ENCODE results near the gene HBA2.
A peak's percentile ranks its signal among the peaks of the same experiment; 100 is the strongest.

The HBA2 gene

DNA sequence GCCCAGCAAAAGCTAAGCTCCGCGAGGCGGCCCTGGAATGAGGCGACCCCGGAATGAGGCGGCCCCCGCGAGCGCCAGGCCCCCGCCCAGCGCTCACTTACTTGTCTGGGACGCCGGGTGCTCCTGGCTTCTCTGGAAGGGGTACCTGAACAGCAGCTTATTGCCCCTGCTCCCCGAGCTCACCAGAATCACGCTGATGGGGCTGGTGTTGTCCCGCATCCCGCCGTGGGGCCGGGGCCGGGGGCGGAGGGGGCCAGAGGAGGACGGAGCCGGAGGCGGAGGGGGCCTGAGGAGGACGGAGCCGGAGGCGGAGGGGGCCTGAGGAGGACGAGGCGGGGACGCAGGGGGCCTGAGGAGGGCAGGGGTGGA, 34.6 kb upstream of the HBA2 start:
- Histone ChIP-seq H3K27me3 (ENCODE audit: insufficient read depth, low read length, poor library complexity, severe bottlenecking) (no peaks in the 10 kb centered on the region), H3K36me3 (ENCODE audit: insufficient read depth, low read length) (no peaks in the 10 kb centered on the region), H3K4me2 (ENCODE audit: low read depth, low read length, poor library complexity, severe bottlenecking) (peak overlapping the region; percentile 58), H4K20me1 (ENCODE audit: insufficient read depth, low read length, poor library complexity, severe bottlenecking) (no peaks in the 10 kb centered on the region), H3F3A (ENCODE audit: low read depth) (no peaks in the 10 kb centered on the region), H3K79me2 (ENCODE audit: insufficient read depth, low read length) (no peaks in the 10 kb centered on the region), H3K9me2 (replicated peaks; ENCODE audit: low read depth, low read length) (no peaks in the 10 kb centered on the region), H3K4me3 (ENCODE audit: low read length, poor library complexity, severe bottlenecking) (peak overlapping the region; percentile 80), H3K9me3 (ENCODE audit: insufficient read depth, low read depth, low read length) (no peaks in the 10 kb centered on the region), H2AFZ (ENCODE audit: low read length) (peak overlapping the region; percentile 80), H3K9ac (ENCODE audit: low read depth, low read length, poor library complexity, severe bottlenecking) (peak overlapping the region; percentile 83), H3K4me1 (ENCODE audit: insufficient read depth, low read length, poor library complexity, severe bottlenecking) (no peaks in the 10 kb centered on the region)
- TF ChIP-seq CTCF (conservative IDR thresholded peaks at IDR 0.05; ENCODE audit: low read length) = no peak
- no peak for TF ChIP-seq EZH2phosphoT487 (IDR thresholded peaks at IDR 0.05; ENCODE audit: borderline replicate concordance)

DNA sequence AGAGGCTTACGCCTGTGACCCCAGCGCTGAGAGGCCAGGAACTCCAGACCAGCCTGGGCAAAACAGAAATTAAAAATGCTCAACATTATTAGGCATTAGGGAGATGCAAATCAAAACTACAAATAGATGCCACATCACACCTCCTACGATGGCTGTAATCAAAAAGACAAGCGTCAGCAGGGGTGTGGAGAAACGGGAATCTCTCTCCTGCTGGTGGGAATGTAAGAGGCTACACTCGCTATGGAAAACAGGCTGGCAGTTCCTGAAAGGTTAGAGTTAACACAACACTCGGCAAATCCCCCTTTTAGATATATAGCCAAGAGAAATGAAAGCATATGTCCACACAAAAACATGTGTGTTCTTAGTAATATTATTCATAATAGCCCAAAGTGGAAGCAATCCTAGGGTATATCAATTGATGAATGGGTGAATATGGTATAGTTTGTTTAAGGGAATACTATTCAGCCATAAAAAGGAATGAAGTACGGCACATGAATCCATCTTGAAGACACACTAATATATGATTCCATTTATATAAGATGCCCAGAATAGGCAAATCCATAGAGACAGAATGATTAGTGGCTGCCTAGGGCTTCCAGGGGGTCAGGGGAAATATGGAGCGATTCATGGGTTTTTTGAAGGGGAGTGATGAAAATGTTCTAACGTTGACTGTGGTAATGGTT, 32.4 kb upstream of the HBA2 start:
- H3K9me2 ChIP-seq (replicated peaks; ENCODE audit: low read depth, low read length) = no peaks in the 10 kb centered on the region
- no peak overlapping the region for H3K9ac ChIP-seq (ENCODE audit: low read depth, low read length, poor library complexity, severe bottlenecking)
- no peak overlapping the region for H3K4me3 ChIP-seq (ENCODE audit: low read length, poor library complexity, severe bottlenecking)
- no peaks in the 10 kb centered on the region for H3K36me3 ChIP-seq (ENCODE audit: insufficient read depth, low read length)
- no peak overlapping the region for H2AFZ ChIP-seq (ENCODE audit: low read length)
- TF ChIP-seq CTCF (conservative IDR thresholded peaks at IDR 0.05; ENCODE audit: low read length) = no peak
- no peak for TF ChIP-seq EZH2phosphoT487 (IDR thresholded peaks at IDR 0.05; ENCODE audit: borderline replicate concordance)
- H4K20me1 ChIP-seq (ENCODE audit: insufficient read depth, low read length, poor library complexity, severe bottlenecking) = no peaks in the 10 kb centered on the region
- H3K79me2 ChIP-seq (ENCODE audit: insufficient read depth, low read length) = no peaks in the 10 kb centered on the region
- no peaks in the 10 kb centered on the region for H3K27me3 ChIP-seq (ENCODE audit: insufficient read depth, low read length, poor library complexity, severe bottlenecking)
- H3K4me1 ChIP-seq (ENCODE audit: insufficient read depth, low read length, poor library complexity, severe bottlenecking) = no peaks in the 10 kb centered on the region
- H3K9me3 ChIP-seq (ENCODE audit: insufficient read depth, low read depth, low read length) = no peaks in the 10 kb centered on the region
- H3K4me2 ChIP-seq (ENCODE audit: low read depth, low read length, poor library complexity, severe bottlenecking) = no peak overlapping the region
- H3F3A ChIP-seq (ENCODE audit: low read depth) = no peaks in the 10 kb centered on the region

DNA sequence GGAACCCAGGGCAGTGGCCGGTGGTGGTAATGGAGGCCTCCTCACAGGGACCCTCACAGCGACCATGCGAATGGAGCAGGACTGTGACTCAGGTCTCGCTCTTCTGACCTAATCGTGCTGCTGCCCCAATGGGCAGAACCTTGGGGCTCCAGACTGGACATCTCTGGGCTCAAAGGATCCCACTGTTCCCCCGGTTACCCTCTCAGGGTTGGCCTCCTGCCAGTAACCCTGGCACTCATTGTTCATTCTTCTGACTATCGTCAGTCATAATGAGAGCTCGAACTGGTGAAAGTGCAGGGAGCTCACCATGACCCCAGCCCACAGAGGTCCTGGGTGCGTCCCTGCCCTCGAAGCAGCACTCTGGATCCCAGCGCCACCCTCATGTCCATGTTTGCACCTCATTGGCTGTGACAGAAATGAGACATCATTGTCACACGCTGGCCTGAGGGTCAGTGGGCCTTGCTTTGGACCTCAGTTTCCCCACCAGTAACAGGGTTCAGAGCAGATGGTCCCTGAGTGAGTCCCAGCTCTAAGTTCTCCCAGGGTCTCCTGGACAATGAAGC, 30.2 kb upstream of the HBA2 start:
- H4K20me1 ChIP-seq (ENCODE audit: insufficient read depth, low read length, poor library complexity, severe bottlenecking) = no peaks in the 10 kb centered on the region
- H3K9ac ChIP-seq (ENCODE audit: low read depth, low read length, poor library complexity, severe bottlenecking) = no peak overlapping the region
- no peaks in the 10 kb centered on the region for H3K4me1 ChIP-seq (ENCODE audit: insufficient read depth, low read length, poor library complexity, severe bottlenecking)
- H3K9me2 ChIP-seq (replicated peaks; ENCODE audit: low read depth, low read length) = no peaks in the 10 kb centered on the region
- H3F3A ChIP-seq (ENCODE audit: low read depth) = no peaks in the 10 kb centered on the region
- no peaks in the 10 kb centered on the region for H3K9me3 ChIP-seq (ENCODE audit: insufficient read depth, low read depth, low read length)
- no peaks in the 10 kb centered on the region for H3K79me2 ChIP-seq (ENCODE audit: insufficient read depth, low read length)
- TF ChIP-seq EZH2phosphoT487 (IDR thresholded peaks at IDR 0.05; ENCODE audit: borderline replicate concordance) = no peak
- TF ChIP-seq CTCF (conservative IDR thresholded peaks at IDR 0.05; ENCODE audit: low read length) = no peak
- H3K27me3 ChIP-seq (ENCODE audit: insufficient read depth, low read length, poor library complexity, severe bottlenecking) = no peaks in the 10 kb centered on the region
- no peaks in the 10 kb centered on the region for H3K36me3 ChIP-seq (ENCODE audit: insufficient read depth, low read length)
- H3K4me3 ChIP-seq (ENCODE audit: low read length, poor library complexity, severe bottlenecking) = no peak overlapping the region
- no peak overlapping the region for H2AFZ ChIP-seq (ENCODE audit: low read length)
- no peak overlapping the region for H3K4me2 ChIP-seq (ENCODE audit: low read depth, low read length, poor library complexity, severe bottlenecking)
